Glomerular visceral epithelial cell (primary cell): Measurements from ENCODE around the gene SLC43A1.
"Not testable (repeated sequence)": the region's sequence is repeated elsewhere in the genome, so short reads cannot be mapped to it uniquely, and the experiment has no call there.

Experiments used
- DNase-seq: peaks from one replicate; pipeline ENCODE4 v3.0.0-alpha.2; 2016; ENCODE audit errors: extremely low spot score

The SLC43A1 gene

DNA sequence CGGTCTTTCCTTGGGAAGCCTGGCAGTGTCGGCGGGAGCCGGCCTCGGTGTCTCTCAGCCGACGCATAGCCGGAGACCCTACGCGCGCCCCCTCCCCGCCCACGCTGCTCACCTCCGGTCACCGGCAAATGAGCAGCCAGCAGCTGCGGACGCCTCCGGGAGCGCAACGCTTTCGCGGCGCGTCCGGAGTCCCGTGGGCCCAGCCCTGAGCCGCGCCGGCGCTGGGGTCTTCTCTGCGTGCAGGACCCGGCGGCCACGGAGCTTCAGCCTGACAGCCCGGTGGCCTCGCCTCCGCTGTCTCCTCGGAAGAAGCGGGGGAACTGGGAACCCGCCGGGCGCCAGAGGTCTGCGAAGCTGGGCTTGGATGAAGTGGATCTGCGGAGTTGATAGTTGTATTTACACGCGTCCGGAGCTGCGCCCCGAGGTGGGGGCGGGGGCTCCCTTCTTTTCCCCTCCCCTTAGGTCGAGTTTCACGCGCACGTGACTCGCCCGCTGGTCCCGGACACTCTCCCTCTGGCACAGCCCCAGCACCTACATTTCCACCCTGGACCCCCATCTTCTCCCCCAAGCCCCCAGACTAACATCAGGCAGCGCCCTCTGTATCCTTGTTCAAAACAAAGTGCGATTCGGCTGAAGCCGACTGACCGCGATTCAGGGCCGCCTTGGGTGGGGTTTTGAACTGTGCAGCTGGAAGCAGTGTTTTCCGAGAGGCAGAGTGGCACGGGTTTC lies at the start of gene SLC43A1:
SLC43A1 (minus strand) TSS at position 371 of the 729 bp plus-strand sequence. CDS start 1,591 bp downstream, outside the sequence.
- peak; percentile 53 for DNase-seq

- DNase-seq, result no peak
These were observed 47.1 kb upstream of the SLC43A1 start for GRCh38 chr11:57562596-57562995.

- no peak for DNase-seq
These were observed 44.6 kb upstream of the SLC43A1 start for GRCh38 chr11:57560146-57560545.

- DNase-seq, result no peak
These were observed 40.5 kb upstream of the SLC43A1 start for GRCh38 chr11:57556041-57556440.

DNA sequence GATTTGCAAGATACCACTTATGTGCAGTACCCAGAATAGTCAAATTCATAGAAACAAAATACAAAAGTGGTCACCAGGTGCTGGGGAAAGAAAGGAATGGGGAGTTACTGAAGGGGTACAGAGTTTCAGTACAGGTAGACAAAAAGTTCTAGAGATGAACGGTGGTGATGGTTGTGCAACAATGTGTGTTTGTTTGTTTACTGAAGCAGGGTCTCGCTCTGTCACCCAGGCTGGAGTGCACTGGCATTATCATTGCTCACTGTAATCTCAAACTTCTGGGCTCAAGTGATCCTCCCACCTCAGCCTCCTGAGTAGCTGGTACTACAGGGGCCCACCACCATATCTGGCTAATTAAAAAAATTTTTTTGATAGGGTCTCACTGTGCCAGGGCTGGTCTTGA lies 39.9 kb upstream of the SLC43A1 start:
- DNase-seq, result no peak

DNA sequence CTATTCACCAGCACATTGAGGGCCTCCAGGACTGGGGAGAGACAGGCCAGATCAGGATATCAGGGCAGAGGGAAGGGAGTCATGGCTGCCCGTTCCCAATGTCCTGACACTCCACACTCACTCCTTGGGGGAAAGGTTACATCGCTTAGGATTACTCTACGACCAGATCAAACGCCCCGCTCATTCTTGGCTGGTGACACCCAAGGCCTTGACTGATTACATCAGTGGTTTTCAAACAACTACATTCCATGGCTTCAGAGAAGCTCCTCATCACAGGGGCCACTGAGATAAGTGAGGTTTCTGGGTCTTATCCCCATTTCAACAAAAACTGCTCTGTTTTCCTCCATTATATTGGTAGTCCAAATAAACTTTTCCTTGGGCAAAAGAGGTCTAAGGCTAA lies 37.0 kb upstream of the SLC43A1 start:
- no peak for DNase-seq

DNA sequence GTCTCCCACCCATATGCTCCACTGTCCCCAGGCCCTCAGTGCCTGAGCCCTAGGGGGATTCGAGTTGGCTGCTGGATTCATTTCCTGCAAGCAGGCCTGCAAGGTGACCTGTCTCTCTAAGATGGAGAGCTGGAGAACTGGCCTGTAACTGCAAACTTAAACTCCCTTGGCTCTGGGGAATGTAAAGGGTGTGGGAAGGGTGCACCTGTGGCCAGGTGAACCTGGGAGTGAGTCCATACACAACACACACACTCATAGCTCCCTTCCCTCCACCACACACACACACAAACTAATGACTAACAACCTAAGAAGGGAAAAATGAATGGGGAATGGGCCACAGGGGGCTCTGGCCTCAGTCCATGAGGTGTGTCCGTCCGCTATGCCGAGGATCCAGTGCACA lies 36.4 kb upstream of the SLC43A1 start:
- no peak for DNase-seq

- no peak for DNase-seq
These were observed 34.5 kb upstream of the SLC43A1 start for GRCh38 chr11:57549983-57550382.

DNA sequence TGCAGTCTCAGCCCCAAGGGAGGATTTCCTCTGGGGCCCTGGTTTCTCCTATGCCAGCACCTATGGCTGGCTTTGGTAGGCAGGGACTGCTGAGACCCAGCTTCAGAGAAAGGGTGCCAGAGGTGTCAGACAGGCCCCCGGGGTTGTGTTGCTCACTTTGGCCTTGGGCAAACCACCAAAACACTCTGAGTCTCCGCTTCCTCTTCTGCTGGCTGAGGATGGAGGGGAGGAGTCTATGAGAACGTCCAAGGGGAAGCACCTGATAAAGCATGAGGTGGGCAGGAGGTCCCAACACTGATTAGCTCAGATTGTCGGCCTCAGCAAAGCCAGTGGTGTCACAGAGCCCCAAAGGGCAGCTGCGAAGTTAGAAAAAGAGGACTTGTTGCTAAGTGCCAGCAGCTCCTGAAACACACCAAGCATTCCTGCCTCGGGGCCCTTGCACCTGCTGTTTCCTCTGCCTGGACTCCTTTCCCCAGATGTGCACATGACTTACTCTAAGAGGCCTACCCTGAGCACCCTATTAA lies 32.4 kb upstream of the SLC43A1 start:
- no peak for DNase-seq

- DNase-seq, result peak; percentile 51
These were observed 31.5 kb upstream of the SLC43A1 start for GRCh38 chr11:57546869-57547475.

- DNase-seq, result no peak
These were observed 30.9 kb upstream of the SLC43A1 start for GRCh38 chr11:57546451-57546850.

DNA sequence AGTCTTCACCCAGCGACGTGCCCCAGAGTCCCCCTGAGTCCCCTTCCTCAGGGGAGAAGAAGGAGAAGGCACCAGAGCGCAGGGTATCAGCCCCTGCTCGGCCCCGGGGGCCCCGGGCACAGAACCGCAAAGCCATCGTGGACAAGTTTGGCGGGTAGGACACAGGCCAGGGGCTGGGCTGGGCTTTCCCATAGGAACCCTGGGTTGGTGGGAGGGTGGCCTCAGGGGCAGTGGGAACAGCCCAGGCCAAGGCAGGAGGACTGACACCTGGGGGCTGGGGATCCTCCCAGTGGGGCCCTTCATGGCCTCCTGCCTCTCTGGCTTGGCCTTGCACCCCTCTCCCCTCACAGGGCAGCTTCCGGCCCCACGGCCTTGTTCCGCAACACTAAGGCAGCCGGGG lies 30.4 kb upstream of the SLC43A1 start:
- no peak for DNase-seq

DNA sequence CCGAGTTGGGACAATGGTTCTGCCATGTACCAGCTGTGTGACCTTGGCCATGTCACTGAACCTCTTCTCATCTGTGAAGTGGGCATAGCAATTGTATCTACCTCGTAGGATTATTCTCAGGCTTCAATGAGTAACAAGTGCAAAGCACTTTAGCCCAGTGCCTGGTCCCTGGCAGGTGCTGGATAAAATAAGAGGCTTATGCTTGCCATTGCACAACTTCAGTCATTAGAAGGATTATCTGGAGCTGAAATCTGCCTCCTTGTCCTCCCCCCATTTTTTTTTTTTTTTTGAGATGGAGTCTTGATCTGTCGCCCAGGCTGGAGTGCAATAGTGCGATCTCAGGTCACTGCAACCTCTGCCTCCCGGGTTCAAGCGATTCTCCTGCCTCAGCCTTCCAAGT lies 29.1 kb upstream of the SLC43A1 start:
- no peak for DNase-seq

DNA sequence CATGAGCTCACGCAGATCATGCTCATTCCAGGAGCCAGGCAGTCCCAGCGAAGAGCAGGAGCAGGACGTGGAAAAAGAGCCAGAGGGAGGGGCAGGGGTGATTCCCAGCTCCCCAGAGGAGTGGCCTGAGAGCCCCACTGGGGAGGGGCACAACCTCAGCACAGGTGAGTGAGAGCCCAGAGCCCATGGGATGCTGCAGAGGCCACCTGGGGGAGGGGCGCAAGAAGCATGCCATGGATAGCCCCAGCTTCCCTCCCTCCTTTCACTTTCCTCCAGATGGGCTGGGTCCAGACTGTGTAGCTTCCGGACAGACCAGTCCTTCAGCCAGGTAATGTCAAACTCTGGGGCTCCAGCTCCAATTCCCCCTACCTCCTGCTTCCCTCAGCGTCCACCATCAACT lies 28.1 kb upstream of the SLC43A1 start:
- DNase-seq, result no peak

DNA sequence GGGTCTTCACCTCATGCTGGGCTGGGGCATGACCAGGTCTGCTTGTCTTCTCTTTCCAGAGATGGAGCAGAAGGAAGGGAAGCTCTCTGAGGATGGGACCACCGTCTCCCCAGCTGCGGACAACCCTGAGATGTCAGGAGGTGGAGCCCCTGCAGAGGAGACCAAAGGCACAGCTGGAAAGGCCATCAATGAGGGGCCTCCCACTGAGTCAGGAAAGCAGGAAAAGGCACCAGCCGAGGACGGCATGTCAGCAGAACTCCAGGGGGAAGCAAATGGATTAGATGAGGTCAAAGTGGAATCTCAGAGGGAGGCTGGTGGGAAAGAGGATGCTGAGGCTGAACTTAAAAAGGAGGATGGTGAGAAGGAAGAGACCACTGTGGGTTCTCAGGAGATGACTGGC lies 27.1 kb upstream of the SLC43A1 start:
- DNase-seq, result no peak

GRCh38 chr11:57541169-57541568 lies 25.7 kb upstream of the SLC43A1 start:
- no peak for DNase-seq

GRCh38 chr11:57539342-57539741 lies 23.8 kb upstream of the SLC43A1 start:
- no peak for DNase-seq

DNA sequence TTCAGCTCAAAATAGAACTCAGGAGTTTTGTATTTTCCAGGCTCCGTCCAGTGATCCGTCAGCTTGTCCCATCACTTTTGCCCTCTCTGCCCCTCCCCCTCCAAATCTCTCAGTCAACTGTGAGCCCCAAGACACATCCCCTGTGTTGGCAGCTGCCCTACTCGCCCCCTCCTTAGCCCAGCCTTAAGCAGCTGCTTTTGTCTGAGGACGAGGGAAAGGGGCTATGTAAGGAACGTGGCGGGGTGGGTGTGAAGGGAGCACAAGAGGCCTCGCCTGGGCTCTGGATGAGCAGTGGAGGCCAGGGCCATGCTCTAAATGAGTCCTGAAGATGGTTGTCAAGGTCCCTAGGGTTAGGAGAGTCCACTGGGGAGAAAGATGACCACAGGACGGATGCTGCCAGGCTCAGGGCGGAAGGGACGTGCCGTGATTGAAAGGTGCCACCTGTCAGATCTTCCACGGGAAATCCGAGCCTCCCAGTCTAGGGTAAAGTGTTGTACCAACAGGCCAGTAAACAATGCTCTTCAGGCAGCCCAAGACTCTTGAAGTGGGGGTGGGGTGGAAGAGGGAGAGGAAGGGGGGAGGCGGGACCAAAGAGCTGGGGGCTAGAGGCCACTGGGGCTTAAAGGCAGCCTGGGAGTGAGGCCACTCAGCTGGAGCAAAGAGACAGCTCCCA lies 21.6 kb upstream of the SLC43A1 start, which contains the start of gene SMTNL1:
SMTNL1 (plus strand) TSS at position 649 of the 673 bp plus-strand sequence. CDS start 5,048 bp downstream, outside the sequence.
- no peak for DNase-seq

DNA sequence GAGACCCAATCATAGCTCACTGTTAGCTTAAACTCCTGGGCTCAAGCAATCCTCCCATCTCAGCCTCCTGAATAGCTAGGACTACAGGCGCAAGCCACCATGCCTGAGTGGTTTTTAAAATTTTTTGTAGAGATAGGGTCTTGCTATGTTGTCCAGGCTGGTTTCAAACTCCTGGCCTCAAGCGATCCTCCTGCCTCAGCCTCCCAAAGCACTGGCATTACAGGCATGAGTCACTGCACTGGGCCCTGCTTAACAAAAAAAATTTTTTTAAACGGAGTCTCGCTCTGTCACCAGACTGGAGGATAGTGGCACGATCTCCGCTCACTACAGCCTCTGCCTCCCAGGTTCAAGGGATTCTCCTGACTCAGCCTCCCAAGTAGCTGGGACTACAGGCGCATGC lies 18.9 kb upstream of the SLC43A1 start:
- DNase-seq, result not testable (repeated sequence)

DNA sequence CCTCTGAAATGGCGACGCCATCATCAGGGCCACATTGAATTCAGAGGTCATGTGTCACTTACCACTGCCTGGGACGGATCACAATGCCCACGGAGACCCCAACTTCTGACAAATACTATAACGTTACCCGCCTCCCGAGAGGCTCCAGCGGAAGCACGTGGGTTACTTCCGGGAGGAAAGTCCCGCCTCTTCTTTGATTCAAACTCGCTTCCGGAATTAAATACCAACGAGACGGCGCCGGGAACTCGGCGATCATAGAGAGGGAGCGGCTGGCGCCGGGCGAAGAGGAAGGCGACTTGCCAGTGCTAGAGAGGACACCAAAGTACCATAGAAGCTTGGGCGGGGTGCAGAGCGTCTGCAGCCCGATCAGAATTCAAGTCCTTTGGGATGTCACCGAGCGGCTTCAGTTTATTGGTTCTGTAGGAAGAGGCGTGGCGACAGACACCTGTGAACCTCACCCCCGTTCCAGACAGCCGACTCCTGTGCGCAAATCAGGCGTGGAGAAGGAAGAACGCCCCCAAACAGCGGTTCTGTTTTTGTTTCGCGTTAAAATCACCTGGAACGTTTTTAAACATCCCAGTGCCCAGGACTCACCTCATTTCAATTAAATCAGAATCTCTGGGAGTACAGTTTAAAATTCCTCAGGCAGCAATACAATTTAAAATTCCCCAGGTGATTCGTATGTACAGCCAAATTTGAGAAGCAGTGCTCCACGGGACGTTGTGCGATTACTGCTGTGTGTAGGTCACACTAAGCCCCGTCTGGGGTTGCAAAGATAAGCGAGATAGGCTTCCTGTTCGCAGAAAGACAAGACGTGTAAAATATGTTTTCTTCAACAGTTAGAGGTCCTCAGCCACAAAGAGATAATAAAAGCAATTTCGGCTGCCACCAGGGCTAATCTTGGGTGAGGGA lies 15.3 kb upstream of the SLC43A1 start, which contains the start of gene TIMM10:
TIMM10 (minus strand) TSS at position 159 of the 912 bp plus-strand sequence. CDS start 565 bp downstream, outside the sequence.
- DNase-seq, result peak; percentile 98

DNA sequence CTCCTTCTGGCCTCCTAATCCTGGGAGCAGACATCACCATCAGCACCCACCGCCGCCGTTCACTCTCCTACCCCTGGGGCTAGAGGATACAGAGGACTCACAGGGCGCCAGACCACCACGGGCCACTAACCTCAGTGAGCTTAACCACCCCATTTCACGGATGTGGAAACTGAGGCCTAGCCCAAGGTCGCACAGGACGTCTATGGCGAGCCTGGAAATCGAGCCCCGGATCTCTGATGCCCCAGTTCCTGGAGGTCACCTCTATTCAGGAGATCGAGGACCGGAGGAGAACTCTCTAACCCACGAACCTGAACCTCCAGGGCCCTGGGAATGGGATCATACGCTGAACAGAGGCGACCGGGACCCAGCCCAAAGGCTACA lies 14.7 kb upstream of the SLC43A1 start:
- no peak for DNase-seq
